MM.1S (cell line): Measurements from ENCODE around the gene RAB10.

Experiments
- DNase-seq: peaks from one replicate; pipeline ENCODE4 v3.0.0-alpha.2; 2015
- H2AFZ ChIP-seq: fragments of 300-600 bp; sonication (generic); 2 replicates; pipeline ENCODE4 v1.6.0; 2016; ENCODE audit warnings: antibody characterized with exemption, low read length
- H3F3A ChIP-seq: fragments of 300-600 bp; sonication (generic); 2 replicates; pipeline ENCODE4 v1.6.1; 2016; ENCODE audit warnings: mild to moderate bottlenecking, antibody characterized with exemption, low read length, moderate library complexity, mixed read lengths; ENCODE audit not compliant: insufficient read depth
- H3K27ac ChIP-seq: fragments of 300-600 bp; sonication (generic); 2 replicates; pipeline ENCODE4 v1.5.1; 2016; ENCODE audit warnings: mild to moderate bottlenecking, low read length
- H3K27me3 ChIP-seq: fragments of 300-600 bp; sonication (generic); replicated peaks from 2 replicates; pipeline ENCODE4 v1.6.0; 2016; ENCODE audit warnings: low read length; ENCODE audit not compliant: insufficient read depth
- H3K36me3 ChIP-seq: fragments of 300-600 bp; sonication (generic); replicated peaks from 2 replicates; pipeline ENCODE4 v1.6.1; 2016; ENCODE audit warnings: mild to moderate bottlenecking, low read length, mixed read lengths; ENCODE audit not compliant: insufficient read depth
- H3K4me1 ChIP-seq: fragments of 300-600 bp; sonication (generic); 2 replicates; pipeline ENCODE4 v1.6.1; 2016; ENCODE audit warnings: low read length, mixed read lengths
- H3K4me2 ChIP-seq: fragments of 300-600 bp; sonication (generic); 2 replicates; pipeline ENCODE4 v1.6.0; 2016; ENCODE audit warnings: low read depth, low read length
- H3K4me3 ChIP-seq: fragments of 300-600 bp; sonication (generic); 2 replicates; pipeline ENCODE4 v1.5.1; 2016; ENCODE audit warnings: low read length, mixed read lengths
- H3K79me2 ChIP-seq: fragments of 300-600 bp; sonication (generic); 2 replicates; pipeline ENCODE4 v1.6.1; 2016; ENCODE audit warnings: mixed run types, low read length, mixed read lengths
- H3K9ac ChIP-seq: fragments of 300-600 bp; sonication (generic); 2 replicates; pipeline ENCODE4 v1.6.1; 2016; ENCODE audit warnings: low read length, mixed read lengths
- H3K9me2 ChIP-seq: fragments of 300-600 bp; sonication (generic); replicated peaks from 2 replicates; pipeline ENCODE4 v1.6.1; 2016; ENCODE audit warnings: mild to moderate bottlenecking, low read length, mixed read lengths; ENCODE audit not compliant: insufficient read depth
- H3K9me3 ChIP-seq: fragments of 300-600 bp; sonication (generic); replicated peaks from 2 replicates; pipeline ENCODE4 v1.6.1; 2016; ENCODE audit warnings: mild to moderate bottlenecking, low read length, mixed read lengths; ENCODE audit not compliant: insufficient read depth
- H4K20me1 ChIP-seq: fragments of 300-600 bp; sonication (generic); 2 replicates; pipeline ENCODE4 v1.6.1; 2016; ENCODE audit warnings: mild to moderate bottlenecking, low read length, moderate library complexity, mixed read lengths; ENCODE audit not compliant: insufficient read depth
- CTCF ChIP-seq: fragments of 300-600 bp; sonication (generic); IDR thresholded peaks from 2 replicates; pipeline ENCODE4 v1.5.1; 2016; ENCODE audit warnings: antibody characterized with exemption, low read length, mixed read lengths
- EZH2 ChIP-seq: fragments of 300-600 bp; sonication (generic); optimal IDR thresholded peaks from 2 replicates; pipeline ENCODE3; 2017; ENCODE audit warnings: low read depth, mild to moderate bottlenecking, antibody characterized with exemption, low read length, mixed read lengths
- EZH2phosphoT487 ChIP-seq: fragments of 300-600 bp; sonication (generic); IDR thresholded peaks from 2 replicates; pipeline ENCODE4 v1.6.1; 2018; ENCODE audit warnings: antibody characterized with exemption, low read length

The RAB10 gene

DNA sequence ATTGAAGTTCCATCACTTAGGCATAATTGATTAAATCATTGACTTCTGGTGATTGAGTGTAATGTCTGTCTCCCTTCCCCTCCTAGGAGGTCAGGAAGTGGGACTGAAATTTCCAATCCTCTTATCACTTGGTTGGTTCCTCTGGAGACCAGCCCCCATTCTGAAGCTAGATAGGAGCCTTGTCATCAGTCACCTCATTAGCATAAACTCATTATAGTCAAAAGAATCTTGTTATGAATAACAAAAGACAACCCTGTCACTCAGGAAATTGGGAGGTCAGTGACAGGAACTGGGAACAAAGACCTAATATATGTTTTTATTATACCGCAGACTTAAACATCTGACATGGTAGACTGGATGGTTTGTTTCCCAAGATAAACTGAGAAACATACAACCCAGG, 78.3 kb downstream of the RAB10 start:
- H4K20me1 ChIP-seq, result 0 out of 2 replicates have a peak, but pooled peaks cover 3% of the 10 kb centered on the region
- no peaks in the 10 kb centered on the region for H3K4me1 ChIP-seq
- no peaks in the 10 kb centered on the region for H3K9me3 ChIP-seq
- DNase-seq, result no peak
- H3F3A ChIP-seq, result no peaks in the 10 kb centered on the region
- H3K4me2 ChIP-seq, result no peak overlapping the region
- no peaks in the 10 kb centered on the region for H3K9me2 ChIP-seq
- no peak overlapping the region for H3K9ac ChIP-seq
- no peak overlapping the region for H2AFZ ChIP-seq
- no peak overlapping the region for H3K27ac ChIP-seq
- TF ChIP-seq EZH2phosphoT487 (no peak), CTCF (no peak), EZH2 (no peak)
- no peak overlapping the region for H3K4me3 ChIP-seq
- H3K36me3 ChIP-seq, result no peaks in the 10 kb centered on the region; the same call in 1 of the 2 replicates
- no peaks in the 10 kb centered on the region for H3K27me3 ChIP-seq
- H3K79me2 ChIP-seq, result peaks cover 36% of the 10 kb centered on the region

- no peaks in the 10 kb centered on the region for H3K9me2 ChIP-seq
- H3K9ac ChIP-seq, result no peak overlapping the region
- H3K27ac ChIP-seq, result no peak overlapping the region
- H2AFZ ChIP-seq, result no peak overlapping the region
- no peaks in the 10 kb centered on the region for H3F3A ChIP-seq
- H3K9me3 ChIP-seq, result no peaks in the 10 kb centered on the region
- no peak for TF ChIP-seq EZH2phosphoT487
- no peak for TF ChIP-seq EZH2
- TF ChIP-seq CTCF, result no peak
- no peaks in the 10 kb centered on the region; the same call in 1 of the 2 replicates for H3K36me3 ChIP-seq
- H3K79me2 ChIP-seq, result peaks cover 28% of the 10 kb centered on the region
- no peak overlapping the region for H3K4me2 ChIP-seq
- H3K27me3 ChIP-seq, result no peaks in the 10 kb centered on the region
- H4K20me1 ChIP-seq, result no peaks in the 10 kb centered on the region
- no peak overlapping the region for H3K4me3 ChIP-seq
- no peaks in the 10 kb centered on the region for H3K4me1 ChIP-seq
- DNase-seq, result no peak
Observed at GRCh38 chr2:26114151-26114550, 80.3 kb downstream of the RAB10 start.

GRCh38 chr2:26118682-26119081, 84.8 kb downstream of the RAB10 start:
- Histone ChIP-seq H3K9me2 (no peaks in the 10 kb centered on the region), H3K27ac (no peak overlapping the region), H3F3A (no peaks in the 10 kb centered on the region), H3K27me3 (no peaks in the 10 kb centered on the region), H3K79me2 (peaks cover 40% of the 10 kb centered on the region), H3K36me3 (no peaks in the 10 kb centered on the region), H3K4me3 (no peak overlapping the region), H3K4me2 (no peak overlapping the region), H4K20me1 (no peaks in the 10 kb centered on the region), H3K9ac (no peak overlapping the region), H2AFZ (no peak overlapping the region), H3K9me3 (no peaks in the 10 kb centered on the region), H3K4me1 (no peaks in the 10 kb centered on the region)
- DNase-seq, result no peak
- TF ChIP-seq EZH2phosphoT487 (no peak), EZH2 (no peak), CTCF (no peak)
